ENCODE measurements around the gene TBRG4.
"Not testable (repeated sequence)": the region's sequence is repeated elsewhere in the genome, so short reads cannot be mapped to it uniquely, and the experiment has no call there.

Gene TBRG4

DNA sequence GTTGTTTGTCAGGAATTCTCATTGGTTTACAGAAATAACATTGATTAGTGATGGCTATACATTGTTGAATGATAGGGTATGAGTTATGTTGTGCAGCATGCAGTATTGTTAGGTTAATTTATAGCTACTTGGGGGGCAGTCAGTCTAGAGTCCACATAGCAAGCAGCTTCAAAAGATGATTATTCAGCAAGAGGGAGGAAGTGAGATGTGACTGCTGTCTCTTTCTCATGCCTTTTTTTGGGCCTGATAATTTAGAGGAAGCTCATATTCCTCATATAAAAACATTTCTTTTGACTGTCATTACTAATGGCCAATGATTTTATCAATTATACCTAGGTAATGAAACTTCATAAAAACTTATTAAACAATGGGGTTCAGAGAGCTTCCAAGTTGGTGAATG lies 3.4 kb upstream of the TBRG4 start:
- DNase-seq: no peak

DNA sequence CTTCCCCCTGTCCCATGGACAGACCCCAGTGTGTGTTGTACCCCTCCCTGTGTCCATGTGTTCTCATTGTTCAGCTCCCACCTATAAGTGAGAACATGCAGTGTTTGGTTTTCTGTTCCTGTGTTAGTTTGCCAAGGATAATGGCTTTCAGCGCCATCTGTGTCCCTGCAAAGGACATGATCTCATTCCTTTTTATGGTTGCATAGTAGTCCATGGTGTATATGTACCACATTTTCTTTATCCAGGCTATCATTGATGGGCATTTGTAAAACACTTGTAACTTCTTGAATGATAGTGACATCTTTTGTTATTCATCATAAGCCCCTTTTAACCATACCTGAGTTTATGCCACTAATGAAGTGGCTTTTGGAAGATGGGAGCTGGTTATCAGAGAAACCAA lies 2.8 kb upstream of the TBRG4 start:
- not testable (repeated sequence) for DNase-seq

DNA sequence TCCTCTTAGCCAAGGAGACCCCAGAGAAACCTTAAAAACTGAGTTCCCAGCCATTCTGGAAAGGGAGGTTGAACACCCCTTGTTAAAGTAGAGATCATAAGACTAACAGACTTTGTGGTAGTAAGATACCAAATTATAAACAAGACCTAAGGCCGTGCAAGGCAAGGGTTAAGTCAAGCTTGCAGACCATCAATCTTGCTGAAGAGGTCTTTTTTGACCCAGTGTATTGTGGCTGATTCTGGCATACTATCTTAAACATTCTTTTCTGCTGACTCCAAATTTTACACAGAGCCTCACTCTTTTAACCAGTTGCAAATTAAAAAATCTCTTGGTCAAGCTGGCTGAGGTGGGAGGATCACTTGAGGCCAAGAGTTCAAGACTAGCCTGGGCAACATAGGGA lies 1.2 kb upstream of the TBRG4 start:
- no peak for DNase-seq

DNA sequence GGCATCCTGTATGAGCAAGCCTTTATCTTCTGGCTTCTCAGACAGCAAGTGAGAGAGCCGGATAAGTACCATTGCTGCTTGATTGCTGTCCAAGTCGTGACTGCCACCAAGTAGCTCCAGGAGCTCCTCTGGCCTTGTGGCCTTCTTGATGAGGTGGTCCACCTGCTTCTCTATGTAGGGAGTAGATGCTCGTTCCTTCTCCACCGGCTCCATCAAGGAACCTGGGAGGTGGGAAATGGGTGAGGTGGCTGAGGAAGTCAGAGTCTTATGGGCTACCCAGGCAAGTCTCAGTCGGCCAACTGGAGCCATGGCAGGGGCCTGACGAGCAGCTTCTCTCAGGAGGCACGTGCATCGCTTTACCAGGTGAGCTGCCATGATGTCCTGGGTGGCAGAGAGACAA lies 2.6 kb downstream of the TBRG4 start:
- no peak for DNase-seq

DNA sequence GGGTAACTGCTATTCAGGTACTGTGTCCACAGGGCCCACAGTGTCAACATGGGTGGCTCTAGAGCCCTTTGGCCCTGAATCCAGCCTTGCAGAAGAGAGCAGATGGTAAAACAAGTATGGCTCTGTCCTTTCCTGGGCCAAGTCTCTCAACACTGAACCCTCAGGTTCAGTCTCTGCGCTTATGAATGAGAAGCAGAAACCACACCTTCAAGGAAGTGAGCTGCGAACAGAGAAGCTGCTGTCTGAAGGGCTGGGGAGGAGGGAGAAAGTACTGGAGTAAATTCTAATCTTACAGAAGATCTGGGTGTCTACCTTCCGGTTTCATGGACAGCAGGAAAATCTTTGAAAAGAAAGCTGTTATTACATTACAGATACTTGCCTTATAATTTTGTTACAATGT lies 4.1 kb downstream of the TBRG4 start:
- DNase-seq: no peak

DNA sequence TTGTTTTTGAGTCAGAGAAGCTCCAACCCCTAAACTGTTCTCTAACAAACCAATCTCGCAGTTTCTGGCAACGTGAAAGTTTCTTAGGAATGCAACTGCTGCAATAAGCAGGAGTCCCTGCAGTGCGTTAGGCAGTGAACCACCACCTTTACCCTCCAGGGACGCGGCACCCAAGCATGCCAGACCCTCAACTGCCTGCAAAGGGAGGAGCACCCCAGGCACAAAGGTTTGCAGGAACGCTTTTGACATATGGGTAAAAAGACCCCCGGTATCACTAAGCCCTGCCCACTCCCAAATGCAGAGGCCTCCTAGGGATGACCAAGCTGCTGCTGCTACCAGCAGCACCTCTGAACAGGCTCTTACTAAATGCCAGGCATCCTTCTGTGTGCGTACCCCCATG lies 4.7 kb downstream of the TBRG4 start:
- DNase-seq: no peak

DNA sequence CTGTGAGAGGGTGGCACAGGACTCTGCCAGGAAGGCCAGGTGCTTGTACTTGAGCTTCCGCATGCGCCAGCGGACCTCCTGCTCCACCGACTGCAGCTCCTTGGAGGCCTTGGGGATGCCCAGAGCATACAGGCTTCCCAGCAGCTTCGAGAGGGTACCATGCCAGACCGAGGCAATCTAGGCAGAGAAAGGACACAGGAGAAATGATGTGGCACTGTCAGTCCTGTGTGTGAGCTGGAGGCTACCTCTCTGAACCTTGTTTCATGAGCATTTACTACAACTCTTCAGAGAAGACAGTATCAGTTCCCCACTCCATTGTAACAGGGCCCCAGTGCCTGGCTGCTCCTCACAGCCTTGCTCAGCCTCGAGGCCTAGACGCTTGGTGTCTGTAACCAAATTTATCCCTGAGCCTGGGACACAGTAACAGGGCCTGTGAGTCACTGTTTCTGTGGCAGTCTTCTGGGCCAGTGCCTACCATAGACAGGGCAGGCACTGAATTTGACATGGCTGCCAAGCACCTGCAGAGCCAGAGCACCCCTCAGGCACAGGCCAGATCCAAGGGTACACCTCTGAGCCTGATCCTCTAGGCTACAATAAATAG lies 5.8 kb downstream of the TBRG4 start:
- no peak for DNase-seq

DNA sequence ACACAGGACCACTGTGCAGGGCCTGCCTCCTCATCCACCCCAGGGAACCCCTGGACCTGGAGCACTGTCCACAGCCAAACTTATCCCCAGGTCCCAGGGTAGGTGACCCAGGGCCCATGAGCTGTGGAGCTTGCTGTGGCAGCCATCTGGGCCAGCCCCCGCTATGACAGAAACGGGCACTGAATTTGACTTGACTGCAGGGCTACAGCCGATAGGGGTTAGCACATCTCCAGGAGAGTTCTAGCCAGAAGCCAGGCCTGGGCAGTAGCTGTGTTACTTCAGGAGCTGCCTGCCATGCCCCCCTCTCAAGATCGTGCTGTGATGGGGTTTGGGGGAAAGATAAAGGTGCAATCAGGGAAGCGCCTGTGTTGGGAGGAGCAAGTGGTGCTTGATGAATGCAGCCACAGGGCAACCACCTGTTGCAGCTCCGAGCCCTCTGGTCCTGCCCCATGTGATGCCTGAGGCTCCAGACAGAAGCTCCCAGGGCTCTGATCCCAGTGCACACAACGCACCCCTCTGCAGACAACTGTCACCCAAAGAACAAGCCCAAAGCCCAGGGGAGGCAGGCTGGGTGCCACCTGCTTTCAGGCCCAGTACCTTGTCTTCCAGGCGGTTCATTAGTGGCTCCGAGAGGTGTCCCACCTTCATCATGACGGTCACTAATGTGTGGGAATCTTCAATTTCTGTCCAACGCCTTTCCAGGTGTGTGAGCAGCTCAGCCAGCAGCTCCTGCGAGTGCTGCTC lies 6.5 kb downstream of the TBRG4 start:
- no peak for DNase-seq

DNA sequence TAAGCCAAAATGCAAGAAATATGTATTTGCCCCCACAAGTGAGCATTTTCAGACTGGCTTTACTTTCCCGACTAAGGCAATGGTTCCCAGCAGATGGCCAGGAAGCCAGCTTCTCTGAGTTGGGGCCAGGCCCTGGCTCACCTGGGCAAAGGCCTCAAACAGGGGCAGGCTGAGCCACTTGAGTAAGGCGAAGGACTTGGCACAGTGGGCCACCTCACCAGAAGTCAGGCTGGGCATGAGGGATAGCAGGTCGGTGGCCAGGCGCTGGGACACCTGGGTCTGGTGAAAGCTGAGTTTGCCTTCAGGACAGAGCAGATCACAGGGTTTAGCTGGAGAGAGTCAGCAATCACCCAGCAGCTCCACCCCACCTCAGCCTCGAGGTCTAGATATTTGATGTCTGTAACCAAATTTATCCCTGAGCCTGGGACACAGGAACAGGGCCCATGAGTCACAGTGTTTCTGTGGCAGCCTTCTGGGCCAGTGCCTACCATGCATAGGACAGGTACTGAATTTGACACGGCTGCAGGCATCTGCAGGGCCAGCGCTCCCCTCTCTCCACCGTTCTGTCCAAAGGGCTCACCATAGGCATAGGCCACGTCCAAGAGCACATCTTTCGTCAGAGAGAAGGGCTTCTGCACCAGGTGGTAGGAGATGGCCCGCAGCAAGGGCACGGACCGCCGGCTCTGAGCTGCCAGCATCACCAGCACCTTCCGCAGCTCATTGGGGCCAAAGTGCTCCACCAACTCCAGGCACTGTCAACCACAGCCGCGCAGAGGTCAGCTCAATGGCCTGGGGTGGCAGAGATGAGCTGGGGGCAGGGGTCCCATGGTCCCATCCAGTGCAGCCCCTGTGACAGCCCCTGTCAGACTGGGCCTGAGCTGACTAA lies 7.3 kb downstream of the TBRG4 start:
- DNase-seq: no peak

DNA sequence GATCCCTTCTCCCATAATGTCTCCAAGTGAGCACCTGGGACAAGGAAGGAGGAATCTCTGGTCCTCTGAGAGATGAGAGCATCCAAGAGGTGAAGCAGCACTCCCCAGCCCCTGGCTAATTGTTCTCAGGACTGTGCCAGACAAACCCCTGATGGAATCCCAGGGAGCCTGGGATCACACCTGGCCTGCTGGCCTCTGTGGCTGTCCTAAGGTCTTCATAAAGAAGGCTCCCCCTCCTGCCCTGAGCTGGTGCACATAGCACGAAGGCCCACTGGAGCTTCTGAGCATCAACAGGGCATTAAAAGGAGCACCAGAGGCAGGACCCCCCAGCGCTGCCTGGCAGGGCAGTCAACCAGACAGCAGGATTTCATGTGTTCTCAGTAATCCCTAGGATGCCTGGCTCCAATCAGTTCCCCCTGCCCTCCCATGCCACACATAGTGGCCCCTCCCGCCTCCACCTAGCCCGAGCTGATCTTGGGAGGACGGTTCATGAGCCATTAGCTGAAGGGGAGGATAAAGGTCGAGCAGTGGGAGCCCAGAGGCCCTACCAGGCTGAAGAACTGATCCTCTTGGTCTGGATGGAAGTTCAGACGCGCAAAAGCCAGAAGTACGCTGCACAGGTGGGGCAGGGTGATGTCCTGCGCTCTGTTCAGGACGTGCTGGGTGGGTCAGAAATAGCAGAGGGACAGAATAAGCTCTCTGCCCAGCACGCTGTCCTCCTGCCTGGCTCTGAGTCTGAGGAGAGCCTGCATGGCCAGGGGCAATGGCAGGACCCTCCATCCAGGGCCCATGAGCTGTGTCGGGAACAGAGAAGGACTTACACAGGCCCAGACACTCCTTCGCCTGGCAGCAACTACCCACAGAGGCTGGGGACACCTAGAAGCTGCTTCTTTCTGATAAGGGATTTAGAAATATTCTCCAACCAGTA lies 8.4 kb downstream of the TBRG4 start:
- DNase-seq: no peak

DNA sequence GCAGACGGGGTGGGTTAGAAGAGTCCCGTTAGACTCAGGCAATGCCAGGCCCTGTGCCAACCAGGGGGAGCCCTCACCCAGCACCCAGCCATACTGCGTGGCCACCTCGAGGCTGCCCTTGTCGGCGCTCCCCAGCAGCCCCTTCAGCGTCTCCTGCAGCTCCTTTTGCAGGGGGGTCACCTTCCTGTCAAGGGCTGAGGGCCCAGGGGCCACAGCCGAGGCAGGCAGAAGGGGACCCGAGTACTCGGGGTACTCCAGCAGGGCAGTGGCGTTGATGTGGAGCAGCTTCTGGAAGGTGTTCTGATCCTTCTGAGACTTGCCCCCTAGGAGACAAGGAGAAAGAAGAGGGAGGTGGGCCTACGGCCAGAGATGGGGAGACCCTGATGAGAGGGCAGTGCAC lies 9.7 kb downstream of the TBRG4 start:
- DNase-seq: no peak

DNA sequence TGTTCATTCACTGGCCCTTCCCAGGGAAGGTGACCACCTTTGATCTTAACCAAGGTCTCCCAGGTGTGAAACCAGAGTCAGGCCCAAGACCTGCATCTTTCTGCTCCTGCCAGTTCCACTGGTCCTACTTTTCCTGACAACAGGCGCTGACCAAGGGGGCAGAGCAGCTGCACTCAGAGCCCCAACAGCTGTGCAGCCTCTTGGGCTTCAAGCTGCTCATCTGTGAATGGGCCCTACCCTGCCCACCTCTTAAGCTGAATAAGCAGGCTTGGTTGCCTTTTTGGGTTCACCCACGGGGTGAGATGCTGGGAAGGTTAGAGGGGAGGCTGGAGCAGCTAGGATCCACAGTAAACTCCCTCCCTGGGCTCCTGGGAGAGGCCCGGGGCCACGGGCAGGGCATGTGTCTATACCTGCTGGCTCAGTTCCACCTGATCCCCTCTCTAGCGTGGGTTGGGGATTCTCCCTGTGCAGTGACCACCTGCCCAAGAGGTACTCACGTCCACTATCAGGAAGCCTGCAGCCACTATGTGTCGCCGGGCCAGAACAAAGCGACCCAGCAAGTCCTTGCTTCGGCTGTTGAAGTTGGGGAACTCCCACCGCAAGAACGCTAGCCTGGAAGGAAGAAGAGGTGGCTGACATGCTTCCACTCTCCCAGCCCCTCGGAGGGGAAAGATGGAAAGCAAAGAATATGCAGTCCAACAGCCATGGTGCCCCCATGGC lies 10.6 kb downstream of the TBRG4 start:
- no peak for DNase-seq

DNA sequence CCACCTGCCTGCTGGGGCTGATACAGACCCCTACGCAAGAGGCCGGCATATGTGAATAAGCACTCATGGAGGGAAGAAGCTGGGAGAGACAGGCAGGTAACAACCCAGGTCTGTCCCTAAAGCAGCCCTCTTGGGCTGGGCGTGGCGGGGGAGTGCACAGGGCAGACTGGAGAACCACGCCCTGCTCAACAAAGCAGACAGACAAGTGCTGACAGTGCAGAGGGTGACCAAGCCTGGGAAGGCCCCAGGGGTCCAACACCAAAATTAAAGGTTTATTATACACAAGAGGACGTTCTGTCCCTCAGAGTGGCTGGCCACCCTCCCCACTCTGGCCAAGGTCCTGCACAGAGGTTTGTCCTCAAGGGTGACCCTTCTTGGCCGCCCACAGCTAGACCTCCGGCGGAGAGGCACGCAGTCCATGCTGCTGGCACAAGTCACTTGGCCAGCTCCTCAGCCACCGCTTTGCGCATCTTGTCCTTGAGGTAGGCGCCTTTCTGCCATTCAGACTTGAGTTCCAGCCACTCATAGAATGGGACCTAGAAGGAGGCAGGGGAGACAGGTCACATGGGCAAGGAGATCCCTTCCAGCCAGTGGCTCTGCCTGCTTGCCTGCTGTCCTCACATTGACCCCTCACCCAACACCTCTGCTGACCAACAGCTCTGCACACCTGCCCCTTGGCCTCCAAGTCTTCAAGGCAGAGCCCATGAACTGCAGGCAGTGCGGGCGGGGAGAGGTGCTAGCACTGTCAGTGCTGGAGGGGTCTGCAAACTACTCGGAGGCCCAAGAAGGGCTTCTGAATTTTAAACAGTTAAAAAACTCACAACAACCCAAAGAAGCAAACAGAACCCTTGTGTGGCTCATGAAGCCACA lies 11.4 kb downstream of the TBRG4 start:
- no peak for DNase-seq

DNA sequence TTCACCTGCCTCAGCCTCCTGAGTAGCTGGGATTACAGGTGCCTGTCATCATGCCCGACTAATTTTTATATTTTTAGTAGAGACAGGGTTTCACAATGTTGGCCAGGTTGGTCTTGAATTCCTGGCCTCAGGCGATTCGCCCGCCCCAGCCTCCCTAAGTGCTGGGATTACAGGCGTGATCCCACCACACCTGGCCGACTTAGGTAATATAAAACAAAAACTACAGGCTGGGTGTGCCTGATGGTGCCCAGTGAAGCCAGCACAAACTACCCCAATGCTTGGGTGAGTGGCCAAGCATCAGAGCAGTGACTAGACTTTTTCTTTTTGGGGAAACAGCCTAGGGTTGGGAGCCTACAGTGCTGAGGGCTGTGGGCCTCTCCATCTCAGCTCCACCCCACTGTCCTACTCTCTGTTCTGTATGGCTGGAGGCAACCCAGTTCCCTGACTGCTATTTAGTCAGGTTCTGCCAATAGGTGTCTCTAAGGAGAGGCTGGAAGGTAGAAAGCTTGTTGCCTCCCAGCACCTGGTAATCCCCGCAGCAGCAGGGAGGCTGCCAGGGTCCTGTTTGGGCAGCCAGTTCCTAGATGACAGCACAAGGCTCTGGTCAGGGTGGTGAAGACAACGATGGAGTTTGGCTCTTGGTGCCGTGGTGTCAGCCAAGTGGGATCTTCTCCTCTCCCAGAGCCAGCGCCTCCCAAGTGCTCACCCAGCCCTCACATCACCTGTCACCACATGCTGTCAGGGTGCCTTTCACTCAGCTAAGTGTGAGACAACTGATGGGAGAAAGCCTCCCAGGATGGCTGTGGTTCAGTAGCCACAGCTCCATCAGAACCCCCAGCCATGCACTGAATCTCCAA lies 12.3 kb downstream of the TBRG4 start:
- DNase-seq: no peak

DNA sequence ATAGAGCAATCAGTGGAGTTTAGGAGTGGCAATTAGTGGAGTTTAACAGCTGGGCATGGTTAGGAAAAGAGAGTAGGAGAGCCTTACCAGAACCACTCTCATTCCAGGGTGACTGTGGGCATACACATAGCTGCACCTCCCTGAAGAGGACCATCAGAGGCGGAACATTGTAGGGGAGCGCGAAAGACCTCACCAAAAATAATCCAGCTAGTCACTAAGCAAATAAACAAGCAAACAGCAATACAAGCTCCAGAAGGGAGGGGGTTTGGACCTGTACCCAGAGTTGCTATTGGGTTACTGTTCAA lies 18.6 kb downstream of the TBRG4 start:
- DNase-seq: no peak

DNA sequence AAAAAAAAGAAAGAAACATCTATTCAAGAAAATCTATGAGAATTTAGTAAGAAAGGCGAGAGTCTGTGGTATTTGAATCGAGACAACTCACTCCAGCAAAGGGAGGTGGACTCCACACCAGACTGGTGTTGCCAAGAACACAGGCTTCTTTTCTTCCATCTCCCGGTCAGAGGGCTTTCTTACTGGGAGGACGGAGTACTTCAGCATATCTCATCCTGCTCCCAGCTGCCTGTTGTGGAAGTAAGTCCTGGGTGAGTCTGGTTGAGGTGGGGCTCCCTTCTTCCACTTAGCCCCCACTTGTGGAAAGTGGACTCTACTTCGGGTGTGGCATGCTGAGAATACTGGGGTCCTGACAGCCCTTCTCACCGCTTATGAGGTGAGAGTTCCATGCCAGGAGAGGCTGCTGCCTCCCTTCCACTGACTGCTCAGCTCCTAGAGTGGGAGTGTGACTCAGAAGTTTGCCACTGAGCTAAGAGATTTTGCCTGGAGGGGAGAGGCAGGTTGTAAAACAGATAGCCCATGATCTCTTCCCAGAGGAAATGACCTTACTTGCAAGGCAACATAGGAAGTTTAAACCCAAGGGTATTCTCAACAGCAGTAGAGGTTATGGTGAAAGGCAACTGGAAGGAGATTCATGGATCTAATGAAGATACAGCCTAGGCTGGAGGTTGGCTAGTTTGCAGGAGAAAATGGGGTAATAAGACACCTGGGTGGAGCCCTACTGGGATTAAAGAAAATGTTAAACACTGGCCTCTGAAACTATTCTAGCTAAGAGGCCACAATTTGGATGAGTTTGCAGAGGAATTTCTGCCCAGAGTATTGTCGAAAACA lies 19.2 kb downstream of the TBRG4 start:
- DNase-seq: no peak

DNA sequence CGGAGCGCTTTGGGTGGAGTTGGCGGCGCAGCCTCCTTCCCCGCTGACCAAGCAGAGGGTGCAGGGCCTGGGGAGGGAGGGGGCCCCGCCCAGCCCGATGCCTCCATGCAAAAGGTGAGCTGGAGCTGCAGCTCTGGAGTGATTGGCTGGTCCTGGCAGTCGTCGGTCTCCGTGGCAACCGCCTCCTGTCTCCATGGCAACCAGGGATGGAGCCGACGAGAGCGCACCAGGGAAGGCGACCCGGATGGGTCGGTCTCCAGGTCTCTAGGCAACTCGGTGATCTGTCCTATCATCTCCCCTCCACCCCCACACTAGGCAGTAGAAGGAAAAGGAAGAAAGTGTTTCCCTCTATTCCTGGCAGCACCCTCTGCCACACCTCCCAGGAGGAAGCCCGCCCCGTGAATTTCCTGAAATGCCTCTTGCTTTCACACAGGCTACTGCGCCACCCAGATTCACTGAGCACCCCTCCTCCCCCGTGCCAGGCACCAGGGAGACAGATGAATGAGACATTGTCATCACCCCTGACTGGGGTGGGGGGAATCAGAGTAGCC lies 22.1 kb downstream of the TBRG4 start:
- DNase-seq: no peak

DNA sequence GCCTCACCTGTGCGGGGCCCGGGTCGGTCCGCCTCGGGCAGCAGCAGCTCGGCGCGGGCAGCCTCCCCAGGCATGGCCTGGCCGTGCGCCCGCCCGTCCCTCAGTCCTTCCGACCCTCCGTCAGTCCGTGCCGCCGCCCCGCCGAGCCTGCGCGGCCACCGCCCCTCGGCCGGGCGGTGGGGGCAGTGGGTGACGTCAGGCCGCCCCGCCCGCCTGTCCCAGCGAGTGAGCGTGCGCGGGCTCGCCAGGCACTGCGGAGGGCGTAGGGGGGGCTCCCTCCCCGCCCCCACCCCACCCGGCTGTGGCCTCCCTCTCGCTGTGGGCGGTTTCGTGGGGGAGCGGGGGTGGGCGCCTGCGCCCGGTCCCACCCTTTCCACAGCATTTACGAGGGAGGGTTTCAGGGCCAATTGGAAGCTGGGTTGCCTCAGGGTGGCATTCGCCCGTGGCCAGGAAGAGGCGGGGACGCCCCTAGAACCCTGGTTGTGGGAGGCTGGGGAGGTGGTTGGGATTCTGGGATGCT lies 22.6 kb downstream of the TBRG4 start, which contains the start of gene NACAD:
TSS of gene NACAD (minus strand) at position 149 of the 520 bp plus-strand sequence. CDS start at position 74, 75 bp downstream.
- no peak for DNase-seq
